ENCODE data around the gene BBX.

The BBX gene

GRCh38 chr3:107847791-107848190 is 325.0 kb downstream of the BBX start:
- no peak for DNase-seq (ENCODE audit: low read depth in 1 of 2, low spot score in 1 of 2)

GRCh38 chr3:107848351-107848915 is 325.7 kb downstream of the BBX start:
- Histone ChIP-seq H3K27me3 (ENCODE audit: insufficient read depth, poor library complexity, severe bottlenecking) (no peaks in the 10 kb centered on the region), H3K27ac (replicated peaks) (no peak overlapping the region), H3K4me3 (replicated peaks; ENCODE audit: insufficient read depth, low read length) (no peak overlapping the region)
- DNase-seq (ENCODE audit: low read depth in 1 of 2, low spot score in 1 of 2): no peak
- TF ChIP-seq GABPA (IDR thresholded peaks at IDR 0.05; ENCODE audit: low read depth) (no peak), REST (IDR thresholded peaks at IDR 0.05; ENCODE audit: insufficient replicate concordance, low read depth) (no peak), SPI1 (IDR thresholded peaks at IDR 0.05; ENCODE audit: borderline replicate concordance, low read depth) (no peak), CTCF (IDR thresholded peaks at IDR 0.05; ENCODE audit: insufficient read depth, low read length) (no peak), POLR2AphosphoS5 (IDR thresholded peaks at IDR 0.05; ENCODE audit: low read depth) (no peak)

More at GRCh38 chr3:107847791-107848190, 325.0 kb downstream of the BBX start:
- TF ChIP-seq POLR2AphosphoS5 (IDR thresholded peaks at IDR 0.05; ENCODE audit: low read depth) (no peak), REST (IDR thresholded peaks at IDR 0.05; ENCODE audit: insufficient replicate concordance, low read depth) (no peak), SPI1 (IDR thresholded peaks at IDR 0.05; ENCODE audit: borderline replicate concordance, low read depth) (no peak), CTCF (IDR thresholded peaks at IDR 0.05; ENCODE audit: insufficient read depth, low read length) (no peak), GABPA (IDR thresholded peaks at IDR 0.05; ENCODE audit: low read depth) (no peak)
- H3K27me3 ChIP-seq (ENCODE audit: insufficient read depth, poor library complexity, severe bottlenecking): no peaks in the 10 kb centered on the region
- H3K4me3 ChIP-seq (replicated peaks; ENCODE audit: insufficient read depth, low read length): no peak overlapping the region
- H3K27ac ChIP-seq (replicated peaks): no peak overlapping the region

GRCh38 chr3:107850681-107851080 is 327.9 kb downstream of the BBX start:
- H3K27me3 ChIP-seq (ENCODE audit: insufficient read depth, poor library complexity, severe bottlenecking): no peaks in the 10 kb centered on the region
- peak; percentile 1 to 18 for DNase-seq (ENCODE audit: low read depth in 1 of 2, low spot score in 1 of 2)
- H3K4me3 ChIP-seq (replicated peaks; ENCODE audit: insufficient read depth, low read length): no peak overlapping the region
- no peak overlapping the region for H3K27ac ChIP-seq (replicated peaks)
- TF ChIP-seq POLR2AphosphoS5 (IDR thresholded peaks at IDR 0.05; ENCODE audit: low read depth): no peak
- TF ChIP-seq GABPA (IDR thresholded peaks at IDR 0.05; ENCODE audit: low read depth): no peak
- no peak for TF ChIP-seq SPI1 (IDR thresholded peaks at IDR 0.05; ENCODE audit: borderline replicate concordance, low read depth)
- no peak for TF ChIP-seq CTCF (IDR thresholded peaks at IDR 0.05; ENCODE audit: insufficient read depth, low read length)
- TF ChIP-seq REST (IDR thresholded peaks at IDR 0.05; ENCODE audit: insufficient replicate concordance, low read depth): no peak
